HFFc6 (cell line): ENCODE measurements around the gene KLK8. TPM values are rescaled to one million over a fixed set of nuclear protein-coding genes. Genes with fewer than 3 reads are reported as not detected.

ENCODE experiments used
- DNase-seq: peaks from one replicate; pipeline ENCODE4 v3.0.0-alpha.2; 2018
- H3K27ac Mint-ChIP-seq: 2 replicates; pipeline ENCODE4 v1.8.0; 2020; ENCODE audit warnings: mild to moderate bottlenecking, mixed read lengths
- H3K27me3 Mint-ChIP-seq: 2 replicates; pipeline ENCODE4 v1.8.0; 2021; ENCODE audit warnings: mild to moderate bottlenecking, moderate library complexity, mixed read lengths; ENCODE audit not compliant: insufficient read depth
- H3K36me3 Mint-ChIP-seq: 2 replicates; pipeline ENCODE4 v1.8.0; 2021; ENCODE audit warnings: low read depth, mixed read lengths
- H3K4me1 Mint-ChIP-seq: 2 replicates; pipeline ENCODE4 v1.8.0; 2020; ENCODE audit warnings: low read depth, mixed read lengths
- H3K4me3 Mint-ChIP-seq: 2 replicates; pipeline ENCODE4 v1.8.0; 2020; ENCODE audit warnings: mild to moderate bottlenecking, moderate library complexity, mixed read lengths
- H3K9me3 Mint-ChIP-seq: 2 replicates; pipeline ENCODE4 v1.8.0; 2020; ENCODE audit warnings: mild to moderate bottlenecking, mixed read lengths
- total RNA-seq, 6 experiments: library from RNA; stranded (reverse); fragmentation: NEBNext Ultra II Directional; extraction: Animal tissue kit (Norgen Biotek cat#: 25700); gene quantifications; 2 replicates in 1 of 6; 3 replicates in 5 of 6; pipeline ENCODE4 v1.2.3, GENCODE V29; 2021
- TF ChIP-seq, protein P1 (sequence below): fragments of 200-600 bp; sonication (generic); IDR thresholded peaks from 2 replicates; pipeline ENCODE4 v1.5.0; 2021; ENCODE audit warnings: antibody characterized with exemption, mild to moderate bottlenecking

The KLK8 gene
- total RNA-seq, 6 experiments from 2014 or later: not detected

DNA sequence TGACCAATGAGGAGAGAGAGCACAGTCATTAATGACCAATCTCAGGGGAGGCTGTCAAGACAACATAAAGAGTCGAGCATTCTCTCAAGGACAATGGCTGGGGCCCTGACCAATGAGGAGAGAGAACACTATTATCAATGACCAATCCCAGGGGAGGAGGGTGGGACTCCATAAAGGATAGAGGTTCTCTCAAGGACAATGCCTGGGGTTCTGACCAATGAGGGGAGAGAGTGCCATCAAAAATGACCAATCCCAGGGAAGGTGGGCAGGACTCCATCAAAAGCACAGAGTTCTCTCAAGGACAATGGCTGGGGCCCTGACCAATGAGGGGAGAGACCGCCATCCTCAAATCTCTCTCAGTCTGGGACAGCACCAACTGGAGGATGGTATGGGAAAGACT lies 28.3 kb upstream of the KLK8 start:
- peaks cover 15% of the 10 kb centered on the region for H3K27me3 Mint-ChIP-seq
- H3K4me1 Mint-ChIP-seq: no peaks in the 10 kb centered on the region
- H3K27ac Mint-ChIP-seq: no peak overlapping the region

DNA sequence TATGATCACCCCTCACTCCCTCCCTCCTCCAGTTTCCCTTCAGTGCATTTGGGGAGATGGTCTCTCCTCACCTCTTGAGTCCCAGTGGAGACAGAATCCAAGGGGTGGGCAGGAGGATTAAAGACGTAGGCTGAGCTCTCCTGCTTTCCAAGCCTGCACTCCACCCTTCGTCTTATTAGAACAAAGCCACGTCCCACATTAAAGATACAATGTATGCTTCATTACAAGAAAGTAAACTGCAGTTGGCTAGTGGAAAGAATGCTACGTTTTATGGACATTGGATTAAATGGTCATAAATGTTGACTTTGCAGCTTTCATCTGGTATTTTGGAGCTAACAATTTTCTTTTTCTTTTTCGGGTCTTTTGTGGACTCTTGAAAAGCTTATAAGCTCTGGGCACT lies 26.5 kb upstream of the KLK8 start:
- no peaks in the 10 kb centered on the region for H3K4me1 Mint-ChIP-seq
- peaks cover 12% of the 10 kb centered on the region for H3K36me3 Mint-ChIP-seq
- no peak overlapping the region for H3K27ac Mint-ChIP-seq
- H3K27me3 Mint-ChIP-seq: peaks cover 18% of the 10 kb centered on the region
- DNase-seq: no peak
- H3K9me3 Mint-ChIP-seq: peaks cover 29% of the 10 kb centered on the region
- no peak overlapping the region for H3K4me3 Mint-ChIP-seq
- TF ChIP-seq, protein P1, sequence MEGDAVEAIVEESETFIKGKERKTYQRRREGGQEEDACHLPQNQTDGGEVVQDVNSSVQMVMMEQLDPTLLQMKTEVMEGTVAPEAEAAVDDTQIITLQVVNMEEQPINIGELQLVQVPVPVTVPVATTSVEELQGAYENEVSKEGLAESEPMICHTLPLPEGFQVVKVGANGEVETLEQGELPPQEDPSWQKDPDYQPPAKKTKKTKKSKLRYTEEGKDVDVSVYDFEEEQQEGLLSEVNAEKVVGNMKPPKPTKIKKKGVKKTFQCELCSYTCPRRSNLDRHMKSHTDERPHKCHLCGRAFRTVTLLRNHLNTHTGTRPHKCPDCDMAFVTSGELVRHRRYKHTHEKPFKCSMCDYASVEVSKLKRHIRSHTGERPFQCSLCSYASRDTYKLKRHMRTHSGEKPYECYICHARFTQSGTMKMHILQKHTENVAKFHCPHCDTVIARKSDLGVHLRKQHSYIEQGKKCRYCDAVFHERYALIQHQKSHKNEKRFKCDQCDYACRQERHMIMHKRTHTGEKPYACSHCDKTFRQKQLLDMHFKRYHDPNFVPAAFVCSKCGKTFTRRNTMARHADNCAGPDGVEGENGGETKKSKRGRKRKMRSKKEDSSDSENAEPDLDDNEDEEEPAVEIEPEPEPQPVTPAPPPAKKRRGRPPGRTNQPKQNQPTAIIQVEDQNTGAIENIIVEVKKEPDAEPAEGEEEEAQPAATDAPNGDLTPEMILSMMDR: no peak

More for the DNA sequence above, 28.3 kb upstream of the KLK8 start:
- Mint-ChIP-seq H3K9me3 (peaks cover 38% of the 10 kb centered on the region), H3K4me3 (no peak overlapping the region), H3K36me3 (peaks cover 18% of the 10 kb centered on the region)
- DNase-seq: no peak
- TF ChIP-seq, protein P1: no peak

DNA sequence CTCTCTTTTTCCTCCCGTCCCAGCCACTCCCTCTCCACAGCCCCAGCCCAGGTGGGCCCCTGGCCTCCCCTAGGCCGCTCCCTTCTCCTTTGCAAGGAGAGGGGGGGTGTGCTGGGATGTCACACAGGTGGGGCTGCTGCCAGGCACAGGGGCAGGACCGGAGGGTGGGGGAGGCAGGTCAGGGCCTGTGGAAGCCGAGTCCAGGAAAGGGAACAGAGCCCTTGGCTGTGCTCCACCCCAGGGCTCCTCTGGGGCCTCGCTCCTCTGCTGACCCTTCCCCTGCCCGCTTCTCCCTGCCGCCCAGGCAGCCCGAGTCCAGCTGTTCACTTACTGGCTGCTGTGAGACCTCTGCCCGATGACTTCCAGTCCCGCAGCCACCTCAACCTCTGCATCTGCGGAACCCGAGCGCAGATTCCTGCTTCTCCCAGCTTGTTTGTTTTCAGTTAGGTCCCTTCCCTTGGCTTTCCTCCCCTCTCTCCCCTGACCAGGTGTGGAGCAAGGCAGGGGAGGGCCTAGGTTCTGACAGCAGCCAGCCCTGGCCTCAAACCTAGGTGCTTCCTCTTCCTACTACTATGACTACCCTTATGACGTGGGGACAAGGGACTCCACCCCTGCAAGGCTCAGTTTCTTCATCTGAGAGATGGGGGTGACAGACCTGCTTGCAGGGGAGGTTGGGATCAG lies 25.9 kb upstream of the KLK8 start:
- DNase-seq: no peak
- Mint-ChIP-seq H3K9me3 (peaks cover 23% of the 10 kb centered on the region), H3K36me3 (peaks cover 12% of the 10 kb centered on the region), H3K27me3 (peaks cover 21% of the 10 kb centered on the region), H3K4me1 (no peaks in the 10 kb centered on the region), H3K4me3 (no peak overlapping the region), H3K27ac (no peak overlapping the region)
- TF ChIP-seq, protein P1: no peak

DNA sequence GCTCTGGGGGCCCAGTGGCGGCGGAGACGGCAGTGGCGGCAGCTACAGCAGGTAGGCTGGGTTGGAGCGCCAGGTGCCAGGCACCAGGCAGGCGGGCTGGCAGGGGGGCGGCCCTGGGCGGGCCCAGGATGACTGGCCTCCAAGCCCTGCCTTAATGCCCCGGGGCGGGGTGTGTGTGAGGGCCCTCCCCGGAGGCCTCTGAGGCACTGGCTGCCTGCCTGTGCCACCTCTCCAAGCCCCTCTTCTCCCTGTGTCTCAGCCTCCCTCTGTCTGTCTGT lies 25.1 kb upstream of the KLK8 start, which contains the start of gene KLK11:
Gene KLK11 (minus strand): TSS at position 63 of the 278 bp plus-strand sequence. CDS start 985 bp downstream, outside the sequence.
- Mint-ChIP-seq H3K4me3 (no peak within 1 kb of the TSS), H3K27ac (no peak within 1 kb of the TSS), H3K4me1 (no peaks in the 10 kb centered on the region), H3K27me3 (peaks cover 18% of the 10 kb centered on the region), H3K36me3 (peaks cover 7% of the 10 kb centered on the region; the same call in 1 of the 2 replicates), H3K9me3 (peaks cover 17% of the 10 kb centered on the region)
- DNase-seq: no peak
- TF ChIP-seq, protein P1: no peak

DNA sequence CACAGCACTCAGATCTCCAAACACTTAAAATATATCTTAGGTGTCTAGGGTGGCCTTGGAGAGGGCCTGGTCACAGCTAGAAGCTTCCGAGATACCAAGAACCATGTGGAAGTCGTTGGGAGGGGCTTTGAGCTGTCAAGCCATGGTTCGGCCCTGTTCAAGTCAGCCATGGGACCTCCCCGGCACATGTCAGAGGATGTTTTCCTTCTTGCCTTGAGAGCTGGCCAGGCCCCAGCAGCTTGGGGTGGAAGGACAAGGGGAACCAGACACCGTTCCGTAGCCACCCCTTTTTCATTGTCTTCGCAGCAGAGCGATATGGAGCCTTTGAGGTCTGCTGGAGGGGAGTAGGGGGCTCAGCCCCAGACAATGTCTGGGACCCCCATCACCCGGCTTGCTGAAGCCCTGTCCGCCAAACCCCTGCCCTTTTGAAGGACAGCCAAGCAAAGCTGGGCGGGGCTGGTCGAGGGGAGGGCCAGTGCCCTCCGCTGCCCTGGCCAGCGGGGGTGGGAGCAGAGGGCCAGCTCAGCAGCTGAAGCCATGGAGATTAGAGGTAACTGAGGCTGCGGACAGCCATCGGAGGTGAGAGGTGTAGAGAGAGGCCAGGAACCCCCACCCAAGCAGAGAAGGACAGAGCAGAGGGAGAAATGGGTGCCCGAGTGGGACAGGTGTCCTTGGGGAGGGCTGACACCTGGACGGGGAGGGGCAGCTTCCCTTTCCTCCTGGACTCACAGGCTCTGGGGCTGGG lies 24.6 kb upstream of the KLK8 start:
- TF ChIP-seq, protein P1: no peak
- peaks cover 11% of the 10 kb centered on the region for H3K9me3 Mint-ChIP-seq
- no peak for DNase-seq
- no peak overlapping the region for H3K4me3 Mint-ChIP-seq
- H3K36me3 Mint-ChIP-seq: peaks cover 2% of the 10 kb centered on the region; the same call in 1 of the 2 replicates
- H3K27me3 Mint-ChIP-seq: peaks cover 18% of the 10 kb centered on the region
- H3K27ac Mint-ChIP-seq: no peak overlapping the region
- no peaks in the 10 kb centered on the region for H3K4me1 Mint-ChIP-seq
